ENCODE results near the gene TANGO2. TPM values are rescaled to one million over a fixed set of nuclear protein-coding genes. Genes with fewer than 3 reads are reported as not detected.

TANGO2 gene
- total RNA-seq, 1 experiment from 2014 or later: 17.0 TPM

DNA sequence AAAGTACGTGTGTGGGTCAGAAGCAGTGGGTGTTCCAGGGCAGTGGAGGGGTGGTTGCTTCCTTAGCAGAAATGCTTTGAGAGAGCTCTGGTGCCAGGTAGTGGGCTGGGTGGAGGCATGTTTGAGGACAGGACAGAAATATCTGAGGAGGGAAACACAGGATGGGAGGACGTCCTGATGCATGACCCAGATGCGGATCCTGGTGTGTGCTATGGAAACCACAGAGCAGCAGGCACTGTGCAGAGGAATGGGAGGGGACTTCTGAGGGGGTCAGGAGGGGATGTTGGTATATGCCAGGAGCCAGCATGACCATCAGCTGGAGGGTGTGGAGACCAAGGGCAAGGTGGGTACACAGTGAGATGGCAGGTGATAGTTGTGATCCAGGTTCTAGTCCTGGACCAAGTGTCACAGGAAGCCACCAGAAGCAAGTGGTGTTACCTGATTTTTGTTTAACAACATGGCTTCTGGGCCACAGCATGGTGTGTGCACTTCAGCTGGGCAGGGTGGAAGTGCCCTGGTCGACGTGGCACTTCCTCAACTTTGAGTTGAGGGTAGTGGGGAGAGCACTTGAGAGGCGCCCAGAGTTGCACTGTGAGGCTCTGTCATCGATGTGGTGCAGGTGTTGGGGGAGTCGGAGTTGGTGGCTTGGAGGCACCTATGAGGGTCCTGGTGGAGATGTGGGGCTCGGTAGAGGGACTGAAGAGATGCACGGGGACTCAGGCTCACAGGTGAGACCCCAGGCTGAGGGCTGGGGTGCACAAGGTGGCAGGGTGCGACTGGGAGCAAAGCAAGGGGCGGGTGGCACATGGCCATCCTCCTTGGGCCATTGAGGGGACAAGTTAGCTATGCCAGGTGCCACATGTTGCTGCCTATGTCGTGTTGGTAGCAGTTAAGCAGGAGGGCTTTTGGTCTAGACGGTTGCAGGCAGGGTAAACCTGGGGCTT is 66.7 kb downstream of the TANGO2 start:
- Histone ChIP-seq H3K9me2 (ENCODE audit: insufficient read depth) (no peaks in the 10 kb centered on the region), H3K9ac (ENCODE audit: low read length) (no peak overlapping the region), H3K79me2 (ENCODE audit: insufficient read depth, low read length) (peaks cover 90% of the 10 kb centered on the region), H3K9me3 (ENCODE audit: control insufficient read depth in 1 of 2, insufficient read depth in 1 of 2, low read depth in 1 of 2, low read length in 2 of 2) (no peaks in the 10 kb centered on the region), H3K4me2 (ENCODE audit: low read length) (no peak overlapping the region), H2AFZ (ENCODE audit: low read depth, low read length, poor library complexity, severe bottlenecking) (no peak overlapping the region), H3K4me3 (replicated peaks in 1 of 2; ENCODE audit: low read depth in 1 of 2, low read length in 2 of 2) (no peak overlapping the region), H3K27ac (ENCODE audit: low read depth, low read length) (no peak overlapping the region), H3K4me1 (ENCODE audit: control insufficient read depth in 1 of 2, insufficient read depth in 2 of 2, low read length in 2 of 2) (peaks cover 4 to 14% of the 10 kb centered on the region in 2 experiments; a peak in 2 of 4 replicates), H3K27me3 (ENCODE audit: insufficient read depth, low read length) (no peaks in the 10 kb centered on the region), H4K20me1 (ENCODE audit: insufficient read depth) (peaks cover 11% of the 10 kb centered on the region; the same call in 1 of the 2 replicates), H3K36me3 (ENCODE audit: control insufficient read depth in 1 of 2, insufficient read depth in 2 of 2, low read length in 2 of 2) (peaks cover 67 to 78% of the 10 kb centered on the region in 2 experiments)
- intact Hi-C loops (cut with micrococcal nuclease): loop anchor here (10.0 kb wide), 1 partner anchor 103 kb away; no protein-coding TSS in a partner anchor
- DNase-seq (ENCODE audit: low read depth, low spot score) (no peak), ATAC-seq (no peak)
- TF ChIP-seq EZH2phosphoT487 (IDR thresholded peaks at IDR 0.05; ENCODE audit: borderline replicate concordance): no peak
- TF ChIP-seq SP1 (IDR thresholded peaks at IDR 0.05; ENCODE audit: low read depth): no peak
- no peak for TF ChIP-seq RAD21 (IDR thresholded peaks at IDR 0.05; ENCODE audit: low read depth)
- no peak for TF ChIP-seq SRF (IDR thresholded peaks at IDR 0.05; ENCODE audit: low read depth)
- ChIA-PET POLR2A (no interaction called here), CTCF (no interaction called here), RAD21 (ENCODE audit: low non-redundant PET in 1 of 2, low total read pairs in 2 of 2, uncharacterized antibody in 2 of 2, unreplicated experiment in 2 of 2) (no interaction called here)
- no TSS peak for BruUV-seq (replicated peaks)

DNA sequence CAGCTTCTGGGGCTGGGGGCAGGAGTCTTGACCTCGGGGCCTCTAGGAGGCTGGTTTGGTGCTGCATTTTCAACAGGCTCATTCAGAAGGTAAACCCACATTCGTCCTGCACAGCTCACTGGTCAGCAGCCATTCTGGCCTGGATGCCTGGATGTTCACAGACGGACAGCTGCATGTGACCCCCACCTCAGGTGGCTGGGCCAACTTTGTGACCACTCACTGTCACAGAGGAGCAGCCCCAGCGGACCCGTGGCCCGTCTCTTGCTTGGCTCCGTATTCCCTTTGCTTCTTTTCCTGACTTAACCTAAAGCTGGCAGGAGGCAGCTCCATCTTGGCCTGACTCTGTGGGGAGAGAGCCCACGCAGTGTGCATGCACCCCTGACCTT is 67.3 kb downstream of the TANGO2 start:
- peaks cover 0 to 9% of the 10 kb centered on the region in 2 experiments; a peak in 2 of 4 replicates for H3K4me1 ChIP-seq (ENCODE audit: control insufficient read depth in 1 of 2, insufficient read depth in 2 of 2, low read length in 2 of 2)
- DNase-seq (ENCODE audit: low read depth, low spot score) (no peak), ATAC-seq (no peak)
- no peak overlapping the region for H3K27ac ChIP-seq (ENCODE audit: low read depth, low read length)
- CTCF ChIA-PET: no interaction called here
- intact Hi-C loops (cut with micrococcal nuclease): loop anchor here (10.0 kb wide), 1 partner anchor 103 kb away; no protein-coding TSS in a partner anchor
- no peaks in the 10 kb centered on the region for H3K9me3 ChIP-seq (ENCODE audit: control insufficient read depth in 1 of 2, insufficient read depth in 1 of 2, low read depth in 1 of 2, low read length in 2 of 2)
- BruUV-seq (replicated peaks): no TSS peak
- H3K4me2 ChIP-seq (ENCODE audit: low read length): no peak overlapping the region
- H3K79me2 ChIP-seq (ENCODE audit: insufficient read depth, low read length): peaks cover 85% of the 10 kb centered on the region
- POLR2A ChIA-PET: no interaction called here
- H3K9me2 ChIP-seq (ENCODE audit: insufficient read depth): no peaks in the 10 kb centered on the region
- H3K9ac ChIP-seq (ENCODE audit: low read length): no peak overlapping the region
- peaks cover 70 to 73% of the 10 kb centered on the region in 2 experiments for H3K36me3 ChIP-seq (ENCODE audit: control insufficient read depth in 1 of 2, insufficient read depth in 2 of 2, low read length in 2 of 2)
- H3K4me3 ChIP-seq (replicated peaks in 1 of 2; ENCODE audit: low read depth in 1 of 2, low read length in 2 of 2): no peak overlapping the region
- H4K20me1 ChIP-seq (ENCODE audit: insufficient read depth): peaks cover 11% of the 10 kb centered on the region; the same call in 1 of the 2 replicates
- H2AFZ ChIP-seq (ENCODE audit: low read depth, low read length, poor library complexity, severe bottlenecking): no peak overlapping the region
- RAD21 ChIA-PET (ENCODE audit: low non-redundant PET in 1 of 2, low total read pairs in 2 of 2, uncharacterized antibody in 2 of 2, unreplicated experiment in 2 of 2): no interaction called here
- H3K27me3 ChIP-seq (ENCODE audit: insufficient read depth, low read length): no peaks in the 10 kb centered on the region
- no peak for TF ChIP-seq ELF1 (IDR thresholded peaks at IDR 0.05; ENCODE audit: borderline replicate concordance, low read depth)
- no peak for TF ChIP-seq EZH2 (IDR thresholded peaks at IDR 0.05)
- TF ChIP-seq RAD21 (IDR thresholded peaks at IDR 0.05; ENCODE audit: low read depth): no peak
- TF ChIP-seq SP1 (IDR thresholded peaks at IDR 0.05; ENCODE audit: low read depth): no peak
- TF ChIP-seq, protein P1, sequence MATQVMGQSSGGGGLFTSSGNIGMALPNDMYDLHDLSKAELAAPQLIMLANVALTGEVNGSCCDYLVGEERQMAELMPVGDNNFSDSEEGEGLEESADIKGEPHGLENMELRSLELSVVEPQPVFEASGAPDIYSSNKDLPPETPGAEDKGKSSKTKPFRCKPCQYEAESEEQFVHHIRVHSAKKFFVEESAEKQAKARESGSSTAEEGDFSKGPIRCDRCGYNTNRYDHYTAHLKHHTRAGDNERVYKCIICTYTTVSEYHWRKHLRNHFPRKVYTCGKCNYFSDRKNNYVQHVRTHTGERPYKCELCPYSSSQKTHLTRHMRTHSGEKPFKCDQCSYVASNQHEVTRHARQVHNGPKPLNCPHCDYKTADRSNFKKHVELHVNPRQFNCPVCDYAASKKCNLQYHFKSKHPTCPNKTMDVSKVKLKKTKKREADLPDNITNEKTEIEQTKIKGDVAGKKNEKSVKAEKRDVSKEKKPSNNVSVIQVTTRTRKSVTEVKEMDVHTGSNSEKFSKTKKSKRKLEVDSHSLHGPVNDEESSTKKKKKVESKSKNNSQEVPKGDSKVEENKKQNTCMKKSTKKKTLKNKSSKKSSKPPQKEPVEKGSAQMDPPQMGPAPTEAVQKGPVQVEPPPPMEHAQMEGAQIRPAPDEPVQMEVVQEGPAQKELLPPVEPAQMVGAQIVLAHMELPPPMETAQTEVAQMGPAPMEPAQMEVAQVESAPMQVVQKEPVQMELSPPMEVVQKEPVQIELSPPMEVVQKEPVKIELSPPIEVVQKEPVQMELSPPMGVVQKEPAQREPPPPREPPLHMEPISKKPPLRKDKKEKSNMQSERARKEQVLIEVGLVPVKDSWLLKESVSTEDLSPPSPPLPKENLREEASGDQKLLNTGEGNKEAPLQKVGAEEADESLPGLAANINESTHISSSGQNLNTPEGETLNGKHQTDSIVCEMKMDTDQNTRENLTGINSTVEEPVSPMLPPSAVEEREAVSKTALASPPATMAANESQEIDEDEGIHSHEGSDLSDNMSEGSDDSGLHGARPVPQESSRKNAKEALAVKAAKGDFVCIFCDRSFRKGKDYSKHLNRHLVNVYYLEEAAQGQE (IDR thresholded peaks at IDR 0.05; ENCODE audit: low read depth): no peak
- TF ChIP-seq POLR2A (IDR thresholded peaks at IDR 0.05; ENCODE audit: borderline replicate concordance, extremely low read depth, insufficient read depth, insufficient read length): no peak
- no peak for TF ChIP-seq SIN3A (IDR thresholded peaks at IDR 0.05; ENCODE audit: low read depth)
- TF ChIP-seq SRF (IDR thresholded peaks at IDR 0.05; ENCODE audit: low read depth): no peak
- no peak for TF ChIP-seq POLR2AphosphoS5 (IDR thresholded peaks at IDR 0.05; ENCODE audit: low read depth, low read length)
- TF ChIP-seq FOSL1 (IDR thresholded peaks at IDR 0.05; ENCODE audit: low read depth): no peak
- TF ChIP-seq, protein P2, sequence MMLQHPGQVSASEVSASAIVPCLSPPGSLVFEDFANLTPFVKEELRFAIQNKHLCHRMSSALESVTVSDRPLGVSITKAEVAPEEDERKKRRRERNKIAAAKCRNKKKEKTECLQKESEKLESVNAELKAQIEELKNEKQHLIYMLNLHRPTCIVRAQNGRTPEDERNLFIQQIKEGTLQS (IDR thresholded peaks at IDR 0.05): no peak
- no peak for TF ChIP-seq TCF7L2 (IDR thresholded peaks at IDR 0.05; ENCODE audit: borderline replicate concordance, extremely low read depth, insufficient read depth, insufficient read length)

Data from HCT116 (cell line).